Sigmoid colon (tissue), 7 donors: ENCODE results near the gene ZNF692. TPM values are rescaled to one million over a fixed set of nuclear protein-coding genes. Genes with fewer than 3 reads are reported as not detected.

Experiments
- DNase-seq: peaks from one replicate; pipeline ENCODE4 v3.0.0-alpha.2; 2019
- H3K27ac ChIP-seq, 4 donors: fragments of 200-600 bp; sonication (generic); one replicate each; pipeline ENCODE4 v1.5.1; 2016 to 2019; ENCODE audit warnings: mild to moderate bottlenecking in 1 of 4
- H3K27me3 ChIP-seq, 3 donors: fragments of 200-600 bp; sonication (generic); one replicate each; pipeline ENCODE4 v1.5.1; 2019; ENCODE audit warnings: mild to moderate bottlenecking in 1 of 3
- H3K36me3 ChIP-seq, 4 donors: fragments of 200-600 bp; sonication (generic); one replicate each; pipeline ENCODE4 v1.5.1; 2016 to 2019
- H3K4me1 ChIP-seq, 4 donors: fragments of 200-600 bp; sonication (generic); one replicate each; pipeline ENCODE4 v1.5.1; 2017 to 2019
- H3K4me3 ChIP-seq, 4 donors: fragments of 200-600 bp; sonication (generic); one replicate each; pipeline ENCODE4 v1.5.1; 2017 to 2019; ENCODE audit warnings: mild to moderate bottlenecking in 2 of 4, moderate library complexity in 1 of 4
- H3K9me3 ChIP-seq, 4 donors: fragments of 200-600 bp in 3 of 4; sonication (generic) in 3 of 4; one replicate each; pipeline versions ENCODE4 v1.5.1 to v1.6.1; 2013 to 2019
- EP300 ChIP-seq, 4 donors: sonication (generic); formaldehyde crosslinking; IDR thresholded peaks; one replicate each; pipeline ENCODE4 v1.6.1; 2017; ENCODE audit warnings: antibody characterized with exemption in 4 of 4
- POLR2A ChIP-seq, 2 donors: fragments of 450-650 bp; IDR thresholded peaks; one replicate each; pipeline ENCODE4 v1.6.1; 2016; ENCODE audit warnings: antibody characterized with exemption in 2 of 2, mild to moderate bottlenecking in 2 of 2, moderate library complexity in 2 of 2
- POLR2AphosphoS5 ChIP-seq, 4 donors: sonication (generic); formaldehyde crosslinking; IDR thresholded peaks; one replicate each; pipeline ENCODE4 v1.6.1; 2017; ENCODE audit warnings: antibody characterized with exemption in 4 of 4
- WGBS, 2 donors: extraction: QIAGEN DNeasy Blood & Tissue Kit; methylation state at CpG; one replicate each; pipeline ENCODE4 v1.1.7; 2013; 5-methylcytosine and 5-hydroxymethylcytosine counted together
- intact Hi-C: fragments of 100-400 bp; cut with DNase I; formaldehyde crosslinking; loops from one replicate; pipeline ENCODE4 v1.15.1; 2023
- polyA plus RNA-seq, 3 donors: library from polyadenylated mRNA; stranded (reverse); fragments of 200-250 nt; gene quantifications; one replicate each; pipeline ENCODE4 v1.2.3, GENCODE V29; 2013
- small RNA-seq, 3 donors: library from RNA; depleted of rRNA; stranded (forward); fragments of <200 nt; gene quantifications; one replicate each; pipeline ENCODE3, GENCODE V24; 2016
- total RNA-seq, 4 donors: library from RNA; depleted of rRNA; stranded (reverse); fragments of >200 nt; gene quantifications; one replicate each; pipeline ENCODE4 v1.1.0, GENCODE V29; 2016
- TF ChIP-seq, protein P1 (sequence below), 4 experiments: fragments of 450-650 bp in 3 of 4; fragments of 200-600 bp in 1 of 4; IDR thresholded peaks; one replicate each; pipeline ENCODE4 v1.5.1; 2016 to 2019; ENCODE audit warnings: antibody characterized with exemption in 4 of 4, mild to moderate bottlenecking in 3 of 4, moderate library complexity in 2 of 4
- donor health status: healthy with polysubstance abuse.
- donor health status: Bipolar disorder and iron deficiency.
- donor health status: healthy.

ZNF692 gene
- total and polyA plus RNA-seq, 7 donors, result 5.4 to 63.2 (median 27.8) TPM

DNA sequence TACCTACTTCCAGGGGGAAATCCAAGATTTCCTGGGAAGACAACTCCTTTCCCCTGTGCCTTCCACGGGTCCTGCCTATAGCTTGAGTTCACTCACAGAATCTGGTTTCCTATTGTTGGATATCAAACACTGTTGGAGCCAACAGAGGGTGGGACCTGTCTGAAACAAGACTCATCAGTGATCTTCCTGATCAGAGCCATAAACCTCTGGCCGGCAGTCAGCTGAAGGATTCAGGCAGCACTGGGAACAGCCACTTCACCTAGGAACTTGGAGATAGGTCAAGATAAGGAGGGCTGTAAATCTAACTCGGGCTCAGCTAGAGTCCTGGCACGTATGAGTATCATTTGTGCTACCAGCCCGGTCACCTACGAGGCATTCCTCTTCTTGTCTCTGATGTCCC is 56.4 kb downstream of the ZNF692 start:
- intact Hi-C loops, result no loop called here
- WGBS, 2 donors, result 21 to 74% methylated on average over 6 of the region's 6 CpGs
- DNase-seq, result no peak

DNA sequence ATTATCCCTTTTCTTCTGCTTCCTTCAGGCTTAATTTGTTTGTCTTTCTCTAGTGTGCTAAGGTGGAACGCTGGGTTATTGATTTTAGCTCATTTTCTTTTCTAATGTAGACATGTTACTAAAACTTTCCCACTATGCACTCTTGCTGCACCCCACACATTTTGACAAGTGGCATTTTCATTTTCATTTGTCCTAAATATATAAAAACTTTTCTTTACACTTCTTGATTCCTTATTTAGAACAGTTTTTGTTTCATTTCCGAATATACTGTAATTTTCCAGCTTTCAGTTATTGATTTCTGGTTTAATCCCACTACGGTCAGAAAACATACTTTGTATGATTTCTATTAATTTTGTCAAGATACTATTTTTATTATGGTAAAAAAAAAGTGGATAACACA is 58.4 kb downstream of the ZNF692 start:
- intact Hi-C loops, result no loop called here
- DNase-seq, result no peak
- TF ChIP-seq POLR2AphosphoS5 (IDR thresholded peaks at IDR 0.05), result no peak
- TF ChIP-seq, protein P1, sequence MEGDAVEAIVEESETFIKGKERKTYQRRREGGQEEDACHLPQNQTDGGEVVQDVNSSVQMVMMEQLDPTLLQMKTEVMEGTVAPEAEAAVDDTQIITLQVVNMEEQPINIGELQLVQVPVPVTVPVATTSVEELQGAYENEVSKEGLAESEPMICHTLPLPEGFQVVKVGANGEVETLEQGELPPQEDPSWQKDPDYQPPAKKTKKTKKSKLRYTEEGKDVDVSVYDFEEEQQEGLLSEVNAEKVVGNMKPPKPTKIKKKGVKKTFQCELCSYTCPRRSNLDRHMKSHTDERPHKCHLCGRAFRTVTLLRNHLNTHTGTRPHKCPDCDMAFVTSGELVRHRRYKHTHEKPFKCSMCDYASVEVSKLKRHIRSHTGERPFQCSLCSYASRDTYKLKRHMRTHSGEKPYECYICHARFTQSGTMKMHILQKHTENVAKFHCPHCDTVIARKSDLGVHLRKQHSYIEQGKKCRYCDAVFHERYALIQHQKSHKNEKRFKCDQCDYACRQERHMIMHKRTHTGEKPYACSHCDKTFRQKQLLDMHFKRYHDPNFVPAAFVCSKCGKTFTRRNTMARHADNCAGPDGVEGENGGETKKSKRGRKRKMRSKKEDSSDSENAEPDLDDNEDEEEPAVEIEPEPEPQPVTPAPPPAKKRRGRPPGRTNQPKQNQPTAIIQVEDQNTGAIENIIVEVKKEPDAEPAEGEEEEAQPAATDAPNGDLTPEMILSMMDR (IDR thresholded peaks at IDR 0.05), result no peak
- TF ChIP-seq POLR2A (IDR thresholded peaks at IDR 0.05), result no peak
- Histone ChIP-seq H3K27me3 (peaks cover 0 to 5% (median 0%) of the 10 kb centered on the region in 3 donors), H3K4me1 (no peaks in the 10 kb centered on the region), H3K4me3 (no peak overlapping the region), H3K9me3 (peaks cover 0 to 1% (median 0%) of the 10 kb centered on the region in 4 donors), H3K36me3 (no peaks in the 10 kb centered on the region), H3K27ac (no peak overlapping the region)
- 73 to 76% methylated on average over 3 of the region's 3 CpGs for WGBS, 2 donors

More for the DNA sequence above, 56.4 kb downstream of the ZNF692 start:
- no peaks in the 10 kb centered on the region for H3K9me3 ChIP-seq
- peaks cover 0 to 4% (median 0%) of the 10 kb centered on the region in 4 donors for H3K4me1 ChIP-seq
- peaks cover 0 to 5% (median 0%) of the 10 kb centered on the region in 3 donors for H3K27me3 ChIP-seq
- H3K27ac ChIP-seq, result no peak overlapping the region
- no peak overlapping the region for H3K4me3 ChIP-seq
- H3K36me3 ChIP-seq, result no peaks in the 10 kb centered on the region
- TF ChIP-seq POLR2AphosphoS5 (IDR thresholded peaks at IDR 0.05) (no peak), EP300 (IDR thresholded peaks at IDR 0.05) (no peak), POLR2A (IDR thresholded peaks at IDR 0.05) (no peak)
- TF ChIP-seq, protein P1 (IDR thresholded peaks at IDR 0.05), result no peak

Small RNA genes within 50 kb of the gene (small RNA-seq; reads per million reads assigned to genes)
- gene MIR3124, result 0 reads per million in 3 donors

Other genes starting within 250 kb of the ZNF692 start
- gene OR2T11, start 224.0 kb downstream of the ZNF692 start, total RNA-seq, result not detected
- not detected for gene OR2T11, start 224.0 kb downstream of the ZNF692 start, polyA plus RNA-seq
- gene OR2T35, start 213.8 kb downstream of the ZNF692 start, total RNA-seq, result not detected
- not detected for gene OR2T35, start 213.8 kb downstream of the ZNF692 start, polyA plus RNA-seq
- gene OR2T27, start 203.6 kb downstream of the ZNF692 start, total RNA-seq, result not detected
- gene OR2T27, start 203.6 kb downstream of the ZNF692 start, polyA plus RNA-seq, result not detected
- not detected for gene OR14I1, start 156.3 kb downstream of the ZNF692 start, total RNA-seq
- gene OR14I1, start 156.3 kb downstream of the ZNF692 start, polyA plus RNA-seq, result not detected
- 1 to 10 TPM in 1 of 4 donors, under 1 TPM in 1, not detected in 2; 0.36 to 1.1 TPM for gene LYPD8, start 103.3 kb downstream of the ZNF692 start, total RNA-seq
- 100 to 1,000 TPM; 111 to 237 (median 176) TPM for gene LYPD8, start 103.3 kb downstream of the ZNF692 start, polyA plus RNA-seq
- 10 to 100 TPM; 13.7 to 18.3 (median 15.3) TPM for gene SH3BP5L, start 33.2 kb downstream of the ZNF692 start, total RNA-seq
- gene SH3BP5L, start 33.2 kb downstream of the ZNF692 start, polyA plus RNA-seq, result 10 to 100 TPM; 16.2 to 23.5 (median 19.0) TPM
- gene ZNF672, start 20.9 kb downstream of the ZNF692 start, total RNA-seq, result 10 to 100 TPM; 17.5 to 31.1 (median 22.5) TPM
- gene ZNF672, start 20.9 kb downstream of the ZNF692 start, polyA plus RNA-seq, result 10 to 100 TPM; 14.4 to 25.6 (median 17.6) TPM
- gene PGBD2, start 47.1 kb upstream of the ZNF692 start, total RNA-seq, result 1 to 10 TPM; 3.3 to 5.4 (median 4.3) TPM
- gene PGBD2, start 47.1 kb upstream of the ZNF692 start, polyA plus RNA-seq, result 1 to 10 TPM; 3.0 to 6.0 (median 5.1) TPM